GM12875 (cell line): ENCODE measurements around the gene MPLKIP.

Experiments used
- H3K4me3 ChIP-seq: one replicate; pipeline ENCODE4 v1.5.1; 2011; ENCODE audit warnings: low read depth, low read length, control low read depth
- TF ChIP-seq, protein P1 (sequence below): IDR thresholded peaks from 2 replicates; pipeline ENCODE4 v1.5.1; 2011; ENCODE audit warnings: low read depth, mild to moderate bottlenecking, control low read depth, inconsistent platforms, low read length, moderate library complexity, borderline replicate concordance; ENCODE audit not compliant: insufficient read depth

MPLKIP gene

DNA sequence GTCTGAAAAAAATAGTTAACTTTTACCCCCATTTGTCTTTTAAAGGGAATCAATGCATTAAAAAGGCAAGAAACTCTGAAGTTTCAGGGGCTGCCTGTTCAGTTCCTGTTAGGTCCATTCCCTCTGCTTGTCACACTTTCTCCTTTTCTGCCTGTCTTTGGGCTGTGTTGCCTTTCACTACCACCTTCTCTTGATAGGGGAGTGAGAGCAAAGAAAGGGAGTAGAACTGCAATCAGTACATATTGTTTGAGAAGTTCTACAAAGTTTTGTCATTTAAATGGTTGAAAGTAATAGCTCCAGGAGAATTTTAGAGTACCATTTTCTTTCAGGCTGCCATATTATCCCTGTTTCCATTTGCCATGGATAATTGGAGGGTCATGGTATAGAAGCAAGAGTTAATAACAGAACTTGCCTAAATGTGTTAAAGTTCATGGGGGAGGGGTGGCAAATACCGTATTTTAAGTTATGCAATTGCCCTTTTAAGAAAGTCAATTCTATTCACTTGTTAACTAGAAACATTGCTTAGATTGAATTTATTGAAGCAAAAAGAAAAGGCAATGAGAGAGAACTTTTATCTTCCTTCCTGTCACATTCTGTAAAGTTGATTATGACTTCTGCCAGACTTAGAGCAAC lies 38.6 kb downstream of the MPLKIP start:
- H3K4me3 ChIP-seq, result no peak overlapping the region
- TF ChIP-seq, protein P1, sequence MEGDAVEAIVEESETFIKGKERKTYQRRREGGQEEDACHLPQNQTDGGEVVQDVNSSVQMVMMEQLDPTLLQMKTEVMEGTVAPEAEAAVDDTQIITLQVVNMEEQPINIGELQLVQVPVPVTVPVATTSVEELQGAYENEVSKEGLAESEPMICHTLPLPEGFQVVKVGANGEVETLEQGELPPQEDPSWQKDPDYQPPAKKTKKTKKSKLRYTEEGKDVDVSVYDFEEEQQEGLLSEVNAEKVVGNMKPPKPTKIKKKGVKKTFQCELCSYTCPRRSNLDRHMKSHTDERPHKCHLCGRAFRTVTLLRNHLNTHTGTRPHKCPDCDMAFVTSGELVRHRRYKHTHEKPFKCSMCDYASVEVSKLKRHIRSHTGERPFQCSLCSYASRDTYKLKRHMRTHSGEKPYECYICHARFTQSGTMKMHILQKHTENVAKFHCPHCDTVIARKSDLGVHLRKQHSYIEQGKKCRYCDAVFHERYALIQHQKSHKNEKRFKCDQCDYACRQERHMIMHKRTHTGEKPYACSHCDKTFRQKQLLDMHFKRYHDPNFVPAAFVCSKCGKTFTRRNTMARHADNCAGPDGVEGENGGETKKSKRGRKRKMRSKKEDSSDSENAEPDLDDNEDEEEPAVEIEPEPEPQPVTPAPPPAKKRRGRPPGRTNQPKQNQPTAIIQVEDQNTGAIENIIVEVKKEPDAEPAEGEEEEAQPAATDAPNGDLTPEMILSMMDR, result no peak

GRCh38 chr7:40095230-40095629 lies 39.2 kb downstream of the MPLKIP start:
- no peak overlapping the region for H3K4me3 ChIP-seq
- TF ChIP-seq, protein P1, result no peak

GRCh38 chr7:40093631-40094350 lies 40.6 kb downstream of the MPLKIP start:
- H3K4me3 ChIP-seq, result no peak overlapping the region
- TF ChIP-seq, protein P1, result no peak

- TF ChIP-seq, protein P1, result no peak
- H3K4me3 ChIP-seq, result no peak overlapping the region
Observed at GRCh38 chr7:40092182-40092581, 42.2 kb downstream of the MPLKIP start.

DNA sequence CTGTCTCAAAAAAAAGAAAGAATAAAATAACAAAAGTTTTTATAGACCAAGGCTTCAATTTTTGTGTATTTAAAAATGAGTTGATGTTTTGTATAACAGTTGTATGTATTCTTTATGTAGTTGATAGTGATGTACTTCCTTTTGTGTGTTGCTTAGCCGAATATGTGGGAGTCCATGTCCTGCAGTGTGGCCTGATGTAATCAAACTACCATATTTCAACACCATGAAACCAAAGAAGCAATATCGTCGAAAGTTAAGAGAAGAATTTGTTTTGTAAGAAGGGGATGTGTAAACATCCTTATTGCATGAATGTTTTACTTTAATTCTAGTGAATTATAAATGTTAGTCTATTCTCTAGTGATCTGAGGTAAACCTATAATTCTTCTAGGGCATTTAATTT lies 56.6 kb downstream of the MPLKIP start:
- no peak overlapping the region for H3K4me3 ChIP-seq
- TF ChIP-seq, protein P1, result no peak
